Transverse colon (tissue), 3 donors: ENCODE results near the gene LIPA.

Experiments used
- CTCF ChIP-seq, 5 experiments: fragments of 200-600 bp in 3 of 5; fragments of 450-650 bp in 2 of 5; sonication (generic) in 3 of 5; IDR thresholded peaks; 1 replicate in 2 of 5; 2 replicates in 3 of 5; pipeline ENCODE4 v1.5.1; 2016 to 2017; ENCODE audit warnings: antibody characterized with exemption in 5 of 5, inconsistent platforms in 3 of 5, mild to moderate bottlenecking in 2 of 5, moderate library complexity in 1 of 5
- POLR2A ChIP-seq: fragments of 450-650 bp; IDR thresholded peaks from one replicate; pipeline ENCODE4 v1.6.1; 2016; ENCODE audit warnings: antibody characterized with exemption, mild to moderate bottlenecking, moderate library complexity

GRCh38 chr10:89241486-89242344 lies 9.9 kb downstream of the LIPA start:
- TF ChIP-seq CTCF (IDR thresholded peaks at IDR 0.05) (no peak), POLR2A (no peak)
